CD4-positive, CD25-positive, alpha-beta regulatory T cell (primary cell): Measurements from ENCODE around the gene EPHA6. TPM values are rescaled to one million over a fixed set of nuclear protein-coding genes. Genes with fewer than 3 reads are reported as not detected.
"Not testable (repeated sequence)": the region's sequence is repeated elsewhere in the genome, so short reads cannot be mapped to it uniquely, and the experiment has no call there.

Source experiments
- ATAC-seq, 2 donors: fragments of 150-1000 bp; cut with Tn5 transposase; one replicate each; pipeline ENCODE4 v1.10.0; 2021; ENCODE audit warnings: low read depth in 2 of 2, moderate number of reproducible peaks in 2 of 2, moderate library complexity in 1 of 2
- DNase-seq, 3 donors: peaks; one replicate each; pipeline versions ENCODE4 v3.0.0 to v3.0.0-alpha.2; 2012 to 2022; ENCODE audit warnings: mixed read lengths in 1 of 3
- H3K27ac ChIP-seq: one replicate; pipeline ENCODE4 v1.7.0; 2013; ENCODE audit warnings: mild to moderate bottlenecking, low read length; ENCODE audit not compliant: insufficient read depth, poor library complexity, severe bottlenecking
- H3K27me3 ChIP-seq: one replicate; pipeline ENCODE4 v1.7.0; 2013; ENCODE audit warnings: low read length; ENCODE audit not compliant: control insufficient read depth, insufficient read depth
- H3K36me3 ChIP-seq: one replicate; pipeline ENCODE4 v1.7.0; 2013; ENCODE audit warnings: mild to moderate bottlenecking, low read length, moderate library complexity; ENCODE audit not compliant: control insufficient read depth, insufficient read depth
- H3K4me1 ChIP-seq: 2 replicates; pipeline ENCODE4 v1.7.0; 2013; ENCODE audit warnings: mild to moderate bottlenecking, low read length; ENCODE audit not compliant: insufficient read depth, control insufficient read depth, poor library complexity, severe bottlenecking
- H3K4me3 ChIP-seq: one replicate; pipeline ENCODE4 v1.7.0; 2013; ENCODE audit warnings: low read depth, mild to moderate bottlenecking, low read length, moderate library complexity
- H3K9me3 ChIP-seq, 2 experiments: 1 replicate in 1 of 2; 2 replicates in 1 of 2; pipeline ENCODE4 v1.7.0; 2013; ENCODE audit warnings: low read length in 2 of 2, mild to moderate bottlenecking in 1 of 2, moderate library complexity in 1 of 2; ENCODE audit not compliant: control insufficient read depth in 2 of 2
- H3K27ac Mint-ChIP-seq, 3 donors: one replicate each; pipeline ENCODE4 v1.8.0; 2020 to 2022; ENCODE audit warnings: mild to moderate bottlenecking in 3 of 3, mixed read lengths in 3 of 3, moderate library complexity in 2 of 3
- H3K27me3 Mint-ChIP-seq: one replicate; pipeline ENCODE4 v1.8.0; 2022; ENCODE audit warnings: mild to moderate bottlenecking, mixed read lengths
- H3K36me3 Mint-ChIP-seq: one replicate; pipeline ENCODE4 v1.8.0; 2020; ENCODE audit warnings: mixed read lengths
- H3K4me1 Mint-ChIP-seq, 4 donors: one replicate each; pipeline ENCODE4 v1.8.0; 2020 to 2022; ENCODE audit warnings: mixed read lengths in 4 of 4, mild to moderate bottlenecking in 1 of 4
- H3K4me3 Mint-ChIP-seq, 4 donors: one replicate each; pipeline ENCODE4 v1.8.0; 2020 to 2022; ENCODE audit warnings: mild to moderate bottlenecking in 4 of 4, mixed read lengths in 4 of 4, moderate library complexity in 3 of 4
- H3K9me3 Mint-ChIP-seq, 7 donors: one replicate each; pipeline ENCODE4 v1.8.0; 2020 to 2022; ENCODE audit warnings: mixed read lengths in 7 of 7, mild to moderate bottlenecking in 3 of 7, moderate library complexity in 2 of 7
- polyA plus RNA-seq, 4 donors: library from polyadenylated mRNA; unstranded; fragments of 300-500 nt; fragmentation: Illumina TruSeq; gene quantifications; one replicate each; pipeline ENCODE4 v1.2.3, GENCODE V29; 2021
- total RNA-seq: library from RNA; stranded (reverse); gene quantifications from one replicate; pipeline ENCODE4 v1.2.3, GENCODE V29; 2022

The EPHA6 gene
- total and polyA plus RNA-seq, 5 donors from 2014 or later, result not detected

DNA sequence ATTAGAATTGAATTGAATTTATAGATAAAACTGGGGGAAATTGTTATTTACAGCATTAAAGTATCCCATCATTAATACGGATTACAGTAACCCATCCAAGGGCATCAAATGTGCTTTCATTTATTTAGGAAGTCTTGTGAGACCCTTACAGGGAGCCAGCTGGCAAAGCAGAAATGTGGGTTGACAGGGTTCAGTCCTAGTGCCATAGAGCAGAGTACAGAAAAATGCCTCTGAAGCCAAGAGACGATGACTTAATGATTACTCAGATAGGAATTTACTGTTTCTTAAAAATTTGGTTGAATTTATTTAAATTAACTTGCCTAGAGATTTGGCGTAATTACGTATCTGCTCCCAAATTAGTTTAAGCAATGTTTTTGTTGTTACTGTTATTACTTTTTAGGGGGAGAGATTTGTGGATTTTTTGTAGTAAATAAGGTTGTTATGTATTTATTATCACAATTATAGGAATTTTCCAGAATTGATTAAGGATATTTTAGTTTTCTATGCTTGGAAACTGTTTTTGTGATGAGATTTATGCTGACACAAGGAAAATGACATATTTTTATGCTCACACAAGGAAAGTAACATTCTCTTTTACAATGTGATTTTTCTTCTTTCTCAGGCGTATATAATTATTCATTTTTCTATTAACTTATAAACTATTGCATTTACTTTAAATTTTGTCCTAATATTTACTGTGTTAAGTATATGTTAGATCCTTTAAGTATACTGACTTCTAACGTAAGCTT, 152.0 kb downstream of the EPHA6 start:
- ATAC-seq (no peak), DNase-seq (no peak)
- H3K9me3 Mint-ChIP-seq, result peaks cover 0 to 7% (median 2%) of the 10 kb centered on the region in 7 donors
- H3K27me3 Mint-ChIP-seq, result no peaks in the 10 kb centered on the region
- H3K27ac Mint-ChIP-seq, result no peak overlapping the region
- Histone ChIP-seq H3K9me3 (no peaks in the 10 kb centered on the region), H3K27me3 (no peaks in the 10 kb centered on the region), H3K4me1 (no peaks in the 10 kb centered on the region), H3K36me3 (no peaks in the 10 kb centered on the region), H3K27ac (no peak overlapping the region), H3K4me3 (no peak overlapping the region)
- no peaks in the 10 kb centered on the region for H3K36me3 Mint-ChIP-seq
- H3K4me1 Mint-ChIP-seq, result no peaks in the 10 kb centered on the region
- H3K4me3 Mint-ChIP-seq, result no peak overlapping the region

DNA sequence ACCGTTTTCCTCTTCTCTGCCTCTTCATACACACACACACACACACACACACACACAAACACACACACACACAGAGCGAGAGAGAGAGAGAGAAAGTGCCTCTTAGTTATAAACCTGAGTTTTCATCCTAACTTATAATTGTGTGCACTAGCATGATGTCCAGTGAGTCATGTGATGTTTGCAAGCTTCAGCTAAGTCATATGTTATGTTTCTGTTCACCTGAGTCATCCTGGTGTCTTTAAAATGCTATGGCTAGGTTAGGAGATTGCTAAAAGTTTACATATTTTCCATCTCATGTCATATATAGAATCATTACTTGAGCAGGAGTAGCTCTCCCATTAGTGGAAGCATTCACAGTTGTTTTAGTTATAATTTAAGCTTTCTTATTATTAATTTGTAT, 155.8 kb downstream of the EPHA6 start:
- Histone ChIP-seq H3K4me1 (no peaks in the 10 kb centered on the region), H3K27me3 (no peaks in the 10 kb centered on the region), H3K4me3 (no peak overlapping the region), H3K36me3 (no peaks in the 10 kb centered on the region), H3K9me3 (no peaks in the 10 kb centered on the region), H3K27ac (no peak overlapping the region)
- H3K27me3 Mint-ChIP-seq, result no peaks in the 10 kb centered on the region
- H3K4me3 Mint-ChIP-seq, result no peak overlapping the region
- no peaks in the 10 kb centered on the region for H3K36me3 Mint-ChIP-seq
- no peak overlapping the region for H3K27ac Mint-ChIP-seq
- H3K4me1 Mint-ChIP-seq, result no peaks in the 10 kb centered on the region
- no peak for DNase-seq
- H3K9me3 Mint-ChIP-seq, result peaks cover 0 to 2% (median 0%) of the 10 kb centered on the region in 7 donors
- ATAC-seq, result no peak

DNA sequence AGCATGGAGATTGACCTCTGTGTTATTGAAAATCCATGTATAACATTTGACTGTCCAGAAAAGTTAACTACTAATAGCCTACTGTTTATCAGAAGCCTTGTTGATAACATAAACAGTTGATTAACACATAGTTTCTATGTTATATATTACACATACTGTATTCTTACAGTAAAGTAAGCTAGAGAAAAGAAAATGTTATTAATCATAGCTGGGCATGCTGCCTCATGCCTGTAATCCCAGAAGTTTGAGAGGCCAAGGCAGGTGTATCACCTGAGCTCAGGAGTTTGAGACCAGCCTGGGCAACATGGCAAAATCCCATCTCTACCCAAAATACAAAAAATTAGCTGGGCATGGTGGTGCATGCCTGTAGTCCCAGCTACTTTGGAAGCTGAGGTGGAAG, 163.3 kb downstream of the EPHA6 start:
- Histone ChIP-seq H3K27me3 (no peaks in the 10 kb centered on the region), H3K4me3 (no peak overlapping the region), H3K9me3 (no peaks in the 10 kb centered on the region), H3K36me3 (no peaks in the 10 kb centered on the region), H3K4me1 (no peaks in the 10 kb centered on the region), H3K27ac (no peak overlapping the region)
- H3K4me1 Mint-ChIP-seq, result no peaks in the 10 kb centered on the region
- no peaks in the 10 kb centered on the region for H3K27me3 Mint-ChIP-seq
- H3K9me3 Mint-ChIP-seq, result peaks cover 0 to 10% (median 3%) of the 10 kb centered on the region in 7 donors
- H3K36me3 Mint-ChIP-seq, result no peaks in the 10 kb centered on the region
- no peak overlapping the region for H3K4me3 Mint-ChIP-seq
- DNase-seq (no peak), ATAC-seq (no peak)
- H3K27ac Mint-ChIP-seq, result no peak overlapping the region

DNA sequence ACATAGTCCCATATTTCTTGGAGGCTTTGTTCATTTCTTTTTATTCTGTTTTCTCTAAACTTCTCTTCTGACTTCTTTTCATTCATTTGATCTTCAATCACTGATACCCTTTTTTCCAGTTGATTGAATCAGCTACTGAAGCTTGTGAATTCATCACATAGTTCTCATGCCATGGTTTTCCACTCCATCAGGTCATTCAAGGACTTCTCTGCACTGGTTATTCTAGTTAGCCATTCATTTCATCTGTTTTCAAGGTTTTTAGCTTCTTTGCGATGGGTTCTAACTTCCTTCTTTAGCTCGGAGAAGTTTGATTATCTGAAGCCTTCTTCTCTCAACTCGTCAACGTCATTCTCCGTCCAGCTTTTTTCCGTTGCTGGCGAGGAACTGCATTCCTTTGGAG, 169.3 kb downstream of the EPHA6 start:
- H3K4me1 Mint-ChIP-seq, result not testable (repeated sequence)

DNA sequence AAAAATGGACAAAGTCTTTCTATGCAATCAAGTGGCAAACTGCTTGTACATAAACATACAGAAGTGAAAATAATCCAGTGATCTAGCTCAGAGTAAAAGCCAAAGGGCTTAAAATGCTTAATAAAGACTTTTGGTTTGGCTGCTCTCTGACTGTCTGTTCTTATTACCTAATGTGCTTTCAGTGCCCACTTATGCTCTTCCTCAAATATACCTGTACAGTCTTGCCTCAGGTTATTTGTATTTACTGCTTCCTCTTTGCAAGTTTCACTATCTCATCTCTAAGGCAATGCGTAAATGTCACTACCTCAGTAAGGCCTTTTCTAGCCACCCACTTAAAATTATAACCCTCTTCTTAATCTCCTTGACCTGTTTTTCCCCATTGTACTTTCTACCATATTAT, 171.8 kb downstream of the EPHA6 start:
- Mint-ChIP-seq H3K4me3 (no peak overlapping the region), H3K27me3 (no peaks in the 10 kb centered on the region), H3K27ac (no peak overlapping the region), H3K9me3 (peaks cover 0 to 11% (median 4%) of the 10 kb centered on the region in 7 donors), H3K36me3 (no peaks in the 10 kb centered on the region), H3K4me1 (no peaks in the 10 kb centered on the region)
- H3K36me3 ChIP-seq, result no peaks in the 10 kb centered on the region
- no peak overlapping the region for H3K4me3 ChIP-seq
- no peaks in the 10 kb centered on the region for H3K27me3 ChIP-seq
- H3K4me1 ChIP-seq, result no peaks in the 10 kb centered on the region
- no peak overlapping the region for H3K27ac ChIP-seq
- DNase-seq, result no peak
- no peak for ATAC-seq
- H3K9me3 ChIP-seq, result no peaks in the 10 kb centered on the region

More for the DNA sequence above, 169.3 kb downstream of the EPHA6 start:
- not testable (repeated sequence) for H3K27ac ChIP-seq, H3K4me1 ChIP-seq, DNase-seq, H3K27me3 Mint-ChIP-seq, H3K27me3 ChIP-seq, H3K36me3 Mint-ChIP-seq, H3K27ac Mint-ChIP-seq, H3K4me3 ChIP-seq, H3K9me3 ChIP-seq, H3K4me3 Mint-ChIP-seq, H3K36me3 ChIP-seq, ATAC-seq
- H3K9me3 Mint-ChIP-seq, result peaks cover 0 to 13% (median 4%) of the 10 kb centered on the region in 7 donors

DNA sequence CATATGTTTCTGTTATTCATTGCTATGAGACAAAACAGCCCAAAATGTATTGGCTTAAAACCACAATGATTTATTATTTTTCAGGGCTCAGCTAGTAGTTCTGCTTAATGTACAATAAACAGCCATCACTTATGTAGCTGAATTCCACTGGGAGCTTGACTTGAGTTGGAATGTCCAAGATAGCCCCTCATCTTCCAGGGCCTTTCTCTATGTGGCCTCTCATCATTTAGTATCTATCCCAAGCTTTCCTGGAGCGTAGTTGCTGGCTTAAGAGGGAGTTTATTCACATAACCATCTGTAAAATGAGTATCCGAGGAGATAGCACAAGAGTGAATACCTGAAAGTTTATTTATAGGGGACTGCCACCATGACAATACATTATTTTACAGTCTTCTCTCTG, 176.8 kb downstream of the EPHA6 start:
- H3K27ac Mint-ChIP-seq, result no peak overlapping the region
- no peak for ATAC-seq
- no peak overlapping the region for H3K27ac ChIP-seq
- no peaks in the 10 kb centered on the region for H3K4me1 ChIP-seq
- no peak overlapping the region for H3K4me3 Mint-ChIP-seq
- no peak overlapping the region for H3K4me3 ChIP-seq
- H3K27me3 ChIP-seq, result no peaks in the 10 kb centered on the region
- no peak for DNase-seq
- no peaks in the 10 kb centered on the region for H3K9me3 ChIP-seq
- H3K36me3 Mint-ChIP-seq, result no peaks in the 10 kb centered on the region
- H3K36me3 ChIP-seq, result no peaks in the 10 kb centered on the region
- H3K9me3 Mint-ChIP-seq, result peaks cover 0 to 15% (median 4%) of the 10 kb centered on the region in 7 donors
- no peaks in the 10 kb centered on the region for H3K4me1 Mint-ChIP-seq
- no peaks in the 10 kb centered on the region for H3K27me3 Mint-ChIP-seq

DNA sequence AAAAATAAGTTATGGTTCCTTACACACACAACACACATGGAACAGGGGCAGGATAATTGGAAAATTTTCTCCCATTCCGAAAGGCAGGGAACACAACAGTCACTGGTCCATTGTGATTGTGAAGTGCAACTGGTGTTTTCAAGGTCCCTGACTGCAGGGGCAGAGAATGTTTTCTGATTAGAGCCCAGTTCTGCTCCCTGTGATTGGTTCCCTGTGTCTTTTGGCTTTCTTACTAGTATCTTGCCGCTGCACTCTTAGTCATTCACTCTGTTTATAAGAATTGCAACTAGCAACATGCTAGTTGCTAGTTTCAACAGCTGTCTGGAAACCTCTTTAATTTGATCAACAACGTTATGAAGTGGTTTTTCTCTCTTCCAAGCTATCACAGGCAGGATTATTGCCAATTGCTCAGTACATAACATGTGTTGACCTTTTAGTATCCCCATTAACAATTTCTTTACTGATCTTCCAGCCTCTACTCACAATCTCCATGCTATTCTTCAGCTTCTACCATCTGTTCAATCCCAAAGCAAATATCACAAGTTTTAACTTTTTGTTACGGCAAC, 177.5 kb downstream of the EPHA6 start:
- Mint-ChIP-seq H3K4me3 (no peak overlapping the region), H3K36me3 (no peaks in the 10 kb centered on the region), H3K27me3 (no peaks in the 10 kb centered on the region), H3K4me1 (no peaks in the 10 kb centered on the region), H3K27ac (no peak overlapping the region), H3K9me3 (peaks cover 0 to 19% (median 4%) of the 10 kb centered on the region in 7 donors)
- no peaks in the 10 kb centered on the region for H3K4me1 ChIP-seq
- H3K27ac ChIP-seq, result no peak overlapping the region
- ATAC-seq, result no peak
- H3K27me3 ChIP-seq, result no peaks in the 10 kb centered on the region
- no peaks in the 10 kb centered on the region for H3K9me3 ChIP-seq
- no peak overlapping the region for H3K4me3 ChIP-seq
- H3K36me3 ChIP-seq, result no peaks in the 10 kb centered on the region
- no peak for DNase-seq

DNA sequence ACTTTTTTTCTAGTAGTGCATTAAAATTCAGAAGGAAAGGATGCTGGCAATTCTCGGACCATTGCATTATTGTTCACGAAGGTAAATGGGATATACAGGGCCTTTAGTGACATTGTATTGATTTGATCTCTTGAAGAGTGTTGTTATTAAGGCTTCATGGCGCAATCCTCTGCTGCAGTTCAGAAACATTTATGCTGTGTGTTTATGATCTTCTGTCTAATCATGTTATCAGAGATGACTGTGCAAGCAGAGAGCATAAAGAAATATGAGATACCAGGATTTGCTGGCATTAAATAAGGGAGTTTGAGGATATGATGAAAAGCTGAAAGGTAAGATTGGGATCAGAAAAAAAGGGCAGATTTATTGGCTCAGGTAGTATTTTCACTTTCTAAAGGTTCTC, 180.6 kb downstream of the EPHA6 start:
- DNase-seq (no peak), ATAC-seq (no peak)
- no peak overlapping the region for H3K4me3 Mint-ChIP-seq
- H3K4me3 ChIP-seq, result no peak overlapping the region
- H3K27me3 ChIP-seq, result no peaks in the 10 kb centered on the region
- no peak overlapping the region for H3K27ac Mint-ChIP-seq
- H3K27ac ChIP-seq, result no peak overlapping the region
- no peaks in the 10 kb centered on the region for H3K9me3 ChIP-seq
- no peaks in the 10 kb centered on the region for H3K4me1 Mint-ChIP-seq
- peaks cover 0 to 24% (median 4%) of the 10 kb centered on the region in 7 donors for H3K9me3 Mint-ChIP-seq
- no peaks in the 10 kb centered on the region for H3K4me1 ChIP-seq
- H3K27me3 Mint-ChIP-seq, result no peaks in the 10 kb centered on the region
- no peaks in the 10 kb centered on the region for H3K36me3 Mint-ChIP-seq
- H3K36me3 ChIP-seq, result no peaks in the 10 kb centered on the region
